HEK293T (cell line): ENCODE results near the gene SPSB1.

Experiments
- BHLHE40 ChIP-seq: fragments of 450-650 bp; IDR thresholded peaks from 2 replicates; pipeline ENCODE4 v1.6.1; 2016; ENCODE audit warnings: mild to moderate bottlenecking, moderate library complexity, borderline replicate concordance
- CTBP1 ChIP-seq: fragments of 450-650 bp; IDR thresholded peaks from 2 replicates; pipeline ENCODE4 v1.6.1; 2016; ENCODE audit warnings: borderline replicate concordance
- FOXM1 ChIP-seq: fragments of 450-650 bp; IDR thresholded peaks from 2 replicates; pipeline ENCODE4 v1.6.1; 2017; ENCODE audit warnings: mild to moderate bottlenecking, borderline replicate concordance
- HDGF ChIP-seq: fragments of 450-650 bp; IDR thresholded peaks from 2 replicates; pipeline ENCODE4 v1.6.1; 2017; ENCODE audit warnings: antibody characterized with exemption, borderline replicate concordance
- NFRKB ChIP-seq: fragments of 450-650 bp; IDR thresholded peaks from 2 replicates; pipeline ENCODE4 v1.6.1; 2016; ENCODE audit warnings: mild to moderate bottlenecking, moderate library complexity
- SP1 ChIP-seq: fragments of 450-650 bp; IDR thresholded peaks from 2 replicates; pipeline ENCODE4 v1.6.1; 2017
- ZNF384 ChIP-seq: fragments of 450-650 bp; IDR thresholded peaks from 2 replicates; pipeline ENCODE4 v1.6.1; 2016

- TF ChIP-seq FOXM1 (no peak), SP1 (no peak), BHLHE40 (no peak), CTBP1 (no peak), ZNF384 (no peak), NFRKB (no peak), HDGF (no peak)
These were observed 39.9 kb downstream of the SPSB1 start for GRCh38 chr1:9332513-9333143.
